ENCODE results near the gene EPN3. TPM values are rescaled to one million over a fixed set of nuclear protein-coding genes. Genes with fewer than 3 reads are reported as not detected.

Gene EPN3
- total RNA-seq, 2 experiments from 2014 or later, result not detected

DNA sequence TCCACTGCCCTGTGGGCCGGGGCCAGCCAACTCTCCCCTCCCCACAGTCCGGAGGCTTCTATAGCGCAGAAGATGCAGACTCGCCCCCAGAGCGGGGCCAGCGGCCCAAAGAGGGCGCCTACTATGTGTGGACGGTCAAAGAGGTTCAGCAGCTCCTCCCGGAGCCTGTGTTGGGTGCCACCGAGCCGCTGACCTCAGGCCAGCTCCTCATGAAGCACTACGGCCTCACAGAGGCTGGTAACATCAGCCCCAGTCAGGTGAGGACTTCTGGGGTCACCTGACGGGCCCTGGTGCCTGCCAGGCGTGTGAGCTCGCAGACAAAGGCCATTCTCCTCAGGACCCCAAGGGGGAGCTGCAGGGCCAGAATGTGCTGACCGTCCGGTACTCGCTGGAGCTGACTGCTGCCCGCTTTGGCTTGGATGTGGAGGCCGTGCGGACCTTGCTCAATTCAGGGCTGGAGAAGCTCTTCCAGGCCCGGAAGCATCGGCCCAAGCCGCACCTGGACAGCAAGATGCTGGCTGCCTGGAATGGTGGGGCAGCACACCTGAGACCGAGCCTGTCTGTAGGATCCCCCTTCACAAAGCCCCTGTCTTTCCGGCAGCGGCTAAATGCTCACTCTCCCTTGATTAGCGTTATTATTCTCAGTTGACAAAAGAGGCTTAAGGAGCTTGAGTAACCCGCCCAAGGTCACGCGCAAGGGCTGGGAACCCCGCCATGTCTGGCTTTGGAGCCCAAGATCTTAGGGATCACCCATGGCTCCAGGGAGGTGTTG is 18.3 kb downstream of the EPN3 start:
- Mint-ChIP-seq H3K4me1 (ENCODE audit: low read depth) (peaks cover 5% of the 10 kb centered on the region), H3K4me3 (no peak overlapping the region), H3K27ac (no peak overlapping the region), H3K27me3 (peaks cover 1% of the 10 kb centered on the region), H3K9me3 (no peaks in the 10 kb centered on the region), H3K36me3 (ENCODE audit: low read depth) (no peaks in the 10 kb centered on the region)
- no peak for ATAC-seq (ENCODE audit: poor library complexity)
- H3K9me3 ChIP-seq (ENCODE audit: control insufficient read depth in 1 of 2, insufficient read depth in 1 of 2, low read length in 2 of 2), result no peaks in the 10 kb centered on the region
- ChIA-PET POLR2A (interaction anchor here (1.6 kb wide), 1 partner anchor 9 kb away, joined by 7 read pairs; the partner anchor contains the start of gene CACNA1G), CTCF (no interaction called here)
- no peaks in the 10 kb centered on the region for H3K36me3 ChIP-seq (ENCODE audit: insufficient read depth, low read length)
- no peak for DNase-seq
- TF ChIP-seq, protein P1, sequence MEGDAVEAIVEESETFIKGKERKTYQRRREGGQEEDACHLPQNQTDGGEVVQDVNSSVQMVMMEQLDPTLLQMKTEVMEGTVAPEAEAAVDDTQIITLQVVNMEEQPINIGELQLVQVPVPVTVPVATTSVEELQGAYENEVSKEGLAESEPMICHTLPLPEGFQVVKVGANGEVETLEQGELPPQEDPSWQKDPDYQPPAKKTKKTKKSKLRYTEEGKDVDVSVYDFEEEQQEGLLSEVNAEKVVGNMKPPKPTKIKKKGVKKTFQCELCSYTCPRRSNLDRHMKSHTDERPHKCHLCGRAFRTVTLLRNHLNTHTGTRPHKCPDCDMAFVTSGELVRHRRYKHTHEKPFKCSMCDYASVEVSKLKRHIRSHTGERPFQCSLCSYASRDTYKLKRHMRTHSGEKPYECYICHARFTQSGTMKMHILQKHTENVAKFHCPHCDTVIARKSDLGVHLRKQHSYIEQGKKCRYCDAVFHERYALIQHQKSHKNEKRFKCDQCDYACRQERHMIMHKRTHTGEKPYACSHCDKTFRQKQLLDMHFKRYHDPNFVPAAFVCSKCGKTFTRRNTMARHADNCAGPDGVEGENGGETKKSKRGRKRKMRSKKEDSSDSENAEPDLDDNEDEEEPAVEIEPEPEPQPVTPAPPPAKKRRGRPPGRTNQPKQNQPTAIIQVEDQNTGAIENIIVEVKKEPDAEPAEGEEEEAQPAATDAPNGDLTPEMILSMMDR (IDR thresholded peaks at IDR 0.05), result no peak
- peaks cover 18% of the 10 kb centered on the region for H3K4me1 ChIP-seq (ENCODE audit: insufficient read depth, low read length)
- H3K4me3 ChIP-seq (ENCODE audit: low read length), result no peak overlapping the region
- H3K27me3 ChIP-seq (ENCODE audit: control insufficient read depth in 1 of 2, insufficient read depth in 2 of 2, low read length in 2 of 2), result no peaks in the 10 kb centered on the region
- H3K27ac ChIP-seq (ENCODE audit: low read depth in 1 of 2, low read length in 2 of 2), result no peak overlapping the region
- intact Hi-C loops (cut with DNase I, micrococcal nuclease), result no loop called here

DNA sequence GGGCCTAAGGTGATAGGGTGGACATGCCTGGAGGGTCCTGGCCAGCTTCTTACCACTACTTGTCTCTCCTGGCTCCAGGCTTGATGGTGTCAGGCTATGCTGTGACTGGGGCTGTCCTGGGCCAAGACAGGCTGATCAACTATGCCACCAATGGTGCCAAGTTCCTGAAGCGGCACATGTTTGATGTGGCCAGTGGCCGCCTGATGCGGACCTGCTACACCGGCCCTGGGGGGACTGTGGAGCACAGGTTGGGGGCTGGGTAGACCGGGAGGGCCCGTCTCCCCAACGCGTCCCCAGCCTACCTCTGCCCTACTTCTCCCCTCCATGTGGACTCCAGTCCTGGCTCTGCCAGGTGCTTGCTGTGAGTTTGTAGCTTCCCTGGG is 18.9 kb downstream of the EPN3 start:
- POLR2A ChIA-PET, result interaction anchor here (1.6 kb wide), 1 partner anchor 9 kb away, joined by 7 read pairs; the partner anchor contains the start of gene CACNA1G
- Mint-ChIP-seq H3K27ac (no peak overlapping the region), H3K4me1 (ENCODE audit: low read depth) (peaks cover 5% of the 10 kb centered on the region), H3K4me3 (no peak overlapping the region), H3K36me3 (ENCODE audit: low read depth) (no peaks in the 10 kb centered on the region), H3K27me3 (peaks cover 7% of the 10 kb centered on the region), H3K9me3 (no peaks in the 10 kb centered on the region)
- Histone ChIP-seq H3K36me3 (ENCODE audit: insufficient read depth, low read length) (no peaks in the 10 kb centered on the region), H3K27ac (ENCODE audit: low read depth in 1 of 2, low read length in 2 of 2) (no peak overlapping the region), H3K9me3 (ENCODE audit: control insufficient read depth in 1 of 2, insufficient read depth in 1 of 2, low read length in 2 of 2) (no peaks in the 10 kb centered on the region), H3K4me3 (ENCODE audit: low read length) (no peak overlapping the region), H3K27me3 (ENCODE audit: control insufficient read depth in 1 of 2, insufficient read depth in 2 of 2, low read length in 2 of 2) (no peaks in the 10 kb centered on the region), H3K4me1 (ENCODE audit: insufficient read depth, low read length) (peaks cover 14% of the 10 kb centered on the region)
- CTCF ChIA-PET, result no interaction called here
- intact Hi-C loops (cut with DNase I, micrococcal nuclease), result no loop called here
- TF ChIP-seq, protein P1 (IDR thresholded peaks at IDR 0.05), result no peak
- no peak for ATAC-seq (ENCODE audit: poor library complexity)
- no peak for DNase-seq

DNA sequence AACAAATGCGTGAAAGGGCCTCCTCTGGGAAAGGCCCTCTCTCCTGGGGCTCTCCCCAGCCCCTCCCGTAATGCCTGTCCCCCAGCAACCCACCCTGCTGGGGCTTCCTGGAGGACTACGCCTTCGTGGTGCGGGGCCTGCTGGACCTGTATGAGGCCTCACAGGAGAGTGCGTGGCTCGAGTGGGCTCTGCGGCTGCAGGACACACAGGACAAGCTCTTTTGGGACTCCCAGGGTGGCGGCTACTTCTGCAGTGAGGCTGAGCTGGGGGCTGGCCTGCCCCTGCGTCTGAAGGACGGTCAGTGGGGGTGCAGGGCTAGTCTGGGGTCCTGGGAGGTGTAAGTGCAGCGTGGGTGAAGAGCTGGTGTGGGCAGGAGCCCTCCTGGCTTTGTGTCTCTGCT is 19.3 kb downstream of the EPN3 start:
- Histone ChIP-seq H3K27ac (ENCODE audit: low read depth in 1 of 2, low read length in 2 of 2) (no peak overlapping the region), H3K9me3 (ENCODE audit: control insufficient read depth in 1 of 2, insufficient read depth in 1 of 2, low read length in 2 of 2) (no peaks in the 10 kb centered on the region), H3K4me1 (ENCODE audit: insufficient read depth, low read length) (peaks cover 9% of the 10 kb centered on the region), H3K4me3 (ENCODE audit: low read length) (no peak overlapping the region), H3K36me3 (ENCODE audit: insufficient read depth, low read length) (no peaks in the 10 kb centered on the region), H3K27me3 (ENCODE audit: control insufficient read depth in 1 of 2, insufficient read depth in 2 of 2, low read length in 2 of 2) (peaks cover 0 to under 1% of the 10 kb centered on the region in 2 experiments)
- TF ChIP-seq, protein P1 (IDR thresholded peaks at IDR 0.05), result no peak
- Mint-ChIP-seq H3K36me3 (ENCODE audit: low read depth) (no peaks in the 10 kb centered on the region), H3K27me3 (peaks cover 11% of the 10 kb centered on the region), H3K4me3 (no peak overlapping the region), H3K9me3 (no peaks in the 10 kb centered on the region), H3K27ac (no peak overlapping the region), H3K4me1 (ENCODE audit: low read depth) (peaks cover 1% of the 10 kb centered on the region)
- no peak for ATAC-seq (ENCODE audit: poor library complexity)
- POLR2A ChIA-PET, result no interaction called here
- intact Hi-C loops (cut with DNase I, micrococcal nuclease), result no loop called here
- no peak for DNase-seq
- CTCF ChIA-PET, result no interaction called here

Data from CD4-positive, alpha-beta T cell (primary cell).